HG03196 (cell line): Measurements from ENCODE around the gene WFIKKN1.

Source experiments
- ATAC-seq: cut with Tn5 transposase; IDR thresholded peaks from one replicate; pipeline ENCODE4 v1.9.1; 2021; ENCODE audit not compliant: unreplicated experiment

The WFIKKN1 gene

DNA sequence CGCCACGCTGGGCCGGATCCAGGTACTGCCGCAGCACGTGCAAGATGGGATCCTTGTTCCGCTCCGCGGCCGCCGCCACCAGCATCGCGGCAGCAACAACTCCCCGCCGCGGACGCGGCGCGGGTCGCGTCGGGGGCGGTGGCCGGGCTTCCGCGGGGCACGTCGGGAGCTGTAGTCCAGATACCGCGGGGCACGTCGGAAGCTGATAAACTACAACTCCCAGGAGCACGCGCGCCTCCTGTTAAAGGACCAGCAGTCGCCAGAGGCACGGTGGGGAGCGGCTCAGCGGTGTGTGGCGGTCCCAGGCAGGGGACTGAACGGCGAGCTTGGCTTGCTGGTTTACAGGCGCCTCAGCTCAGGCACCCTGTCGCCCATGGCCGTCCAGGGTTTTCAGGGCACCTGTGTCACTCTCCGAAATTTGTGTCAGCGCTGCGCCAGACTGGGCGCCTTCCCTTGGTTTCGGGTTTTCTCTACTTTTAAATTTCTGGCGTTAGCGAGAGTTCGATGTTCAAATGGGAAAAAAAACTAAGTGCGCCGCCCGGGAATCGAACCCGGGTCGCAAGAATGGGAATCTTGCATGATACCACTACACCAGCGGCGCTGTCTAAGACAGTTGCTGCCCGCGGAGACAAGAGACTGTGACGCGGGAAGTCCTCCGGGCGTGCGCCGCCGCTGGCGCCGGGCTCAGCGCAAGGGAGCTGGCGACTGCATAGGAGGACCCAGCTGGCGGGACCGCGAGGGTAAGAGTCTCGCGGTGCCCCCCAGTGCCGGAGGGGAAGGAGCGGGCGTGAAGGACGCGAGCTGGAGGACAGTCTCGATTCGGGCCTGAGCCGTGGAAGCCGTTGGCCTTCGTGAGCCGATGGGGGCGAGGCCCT, 5.7 kb downstream of the WFIKKN1 start, which contains the start of gene METTL26:
Gene METTL26, minus strand, starts transcription at position 100 of the 875 bp plus-strand sequence. Its CDS starts 15 bp downstream, at position 85.
- peak; percentile 62 for ATAC-seq

DNA sequence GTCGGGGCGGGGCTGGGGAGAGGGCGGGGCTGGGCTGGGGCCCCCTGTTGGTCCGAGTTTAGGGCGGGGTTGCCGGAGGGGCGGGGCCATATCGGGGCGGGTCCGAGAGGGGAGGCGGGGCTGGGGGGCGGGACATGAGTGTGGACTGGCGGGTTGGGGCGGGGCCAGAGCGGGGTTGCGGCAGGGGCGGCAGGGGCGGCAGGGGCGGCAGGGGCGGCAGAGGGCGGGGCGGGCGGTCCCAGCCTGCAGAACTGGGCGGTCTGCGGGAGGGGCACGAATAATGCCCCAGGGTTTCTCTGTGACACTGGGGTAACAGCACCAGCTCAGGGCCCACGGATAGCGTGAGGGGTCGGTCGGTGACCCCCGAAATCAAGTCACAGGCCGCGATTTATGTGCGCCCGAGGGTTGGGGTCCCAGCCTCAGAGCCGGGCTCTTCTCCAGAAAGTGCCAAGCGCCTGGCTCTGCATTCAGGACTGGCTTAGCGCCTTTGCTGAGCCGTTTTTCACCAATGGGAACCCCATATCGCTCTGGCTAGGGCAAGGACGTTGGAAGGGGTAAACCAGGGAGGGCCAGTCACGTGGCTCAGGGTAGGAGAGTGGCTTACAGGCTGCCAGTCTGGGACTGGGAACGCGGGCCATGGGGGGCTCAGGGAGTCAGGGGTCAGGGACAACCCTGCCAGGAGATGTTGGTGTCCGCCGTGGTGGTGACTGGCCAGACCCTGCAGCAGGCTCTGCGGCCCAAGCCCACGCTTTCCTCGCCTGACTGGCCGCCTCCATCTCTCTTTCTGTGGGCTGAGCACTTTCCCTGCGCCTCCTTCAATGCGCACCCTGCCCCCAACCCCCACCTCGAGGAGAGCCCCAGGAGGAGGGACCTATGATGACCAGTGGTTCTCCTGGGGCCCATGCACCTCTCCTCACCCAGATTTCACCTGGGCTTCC, 6.6 kb downstream of the WFIKKN1 start:
- no peak for ATAC-seq

DNA sequence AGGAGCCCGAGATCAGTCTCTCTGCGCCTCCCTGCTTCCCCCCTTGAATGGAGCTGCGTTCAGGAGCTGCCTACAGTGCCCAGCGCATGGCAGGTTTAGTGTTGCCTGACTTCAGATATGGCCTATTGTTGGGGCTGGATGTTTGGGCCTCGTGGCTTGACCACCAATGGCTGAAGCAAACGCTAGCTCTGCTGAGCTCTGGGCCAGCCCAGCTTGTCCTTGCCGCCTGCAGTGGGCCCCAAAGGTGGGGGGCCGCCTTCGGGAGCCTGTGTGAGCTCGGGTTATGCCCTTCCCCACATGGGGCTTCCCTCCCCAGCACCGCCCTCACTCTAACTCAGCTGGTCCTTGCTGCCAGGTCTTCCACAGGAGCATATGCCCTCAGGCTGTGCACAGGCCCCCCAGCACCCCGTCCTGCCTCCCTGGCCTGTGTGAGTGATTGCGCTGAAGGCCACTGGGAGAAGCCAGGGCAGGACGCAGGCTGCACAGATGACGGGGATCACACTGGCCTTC, 7.3 kb downstream of the WFIKKN1 start:
- no peak for ATAC-seq

DNA sequence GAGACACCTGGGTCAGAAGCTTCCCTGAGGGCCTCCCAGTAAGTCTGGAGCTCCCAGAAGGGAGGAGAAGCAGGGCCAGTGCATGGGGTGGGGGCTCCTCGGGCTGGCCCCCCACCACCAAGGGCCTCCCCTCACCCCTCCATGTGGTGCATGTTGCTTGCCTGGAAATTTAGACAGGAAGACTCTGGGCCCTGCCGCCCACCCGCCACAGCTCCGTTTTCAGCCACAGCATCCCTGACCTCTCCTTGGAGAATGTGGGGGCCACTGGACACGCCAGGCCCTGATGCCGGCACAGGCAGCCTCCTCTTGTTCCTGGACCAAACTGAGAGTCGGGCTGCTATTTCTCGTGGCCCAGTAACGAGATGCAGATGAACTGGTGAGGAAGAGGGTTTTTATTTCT, 8.1 kb downstream of the WFIKKN1 start:
- ATAC-seq: no peak

DNA sequence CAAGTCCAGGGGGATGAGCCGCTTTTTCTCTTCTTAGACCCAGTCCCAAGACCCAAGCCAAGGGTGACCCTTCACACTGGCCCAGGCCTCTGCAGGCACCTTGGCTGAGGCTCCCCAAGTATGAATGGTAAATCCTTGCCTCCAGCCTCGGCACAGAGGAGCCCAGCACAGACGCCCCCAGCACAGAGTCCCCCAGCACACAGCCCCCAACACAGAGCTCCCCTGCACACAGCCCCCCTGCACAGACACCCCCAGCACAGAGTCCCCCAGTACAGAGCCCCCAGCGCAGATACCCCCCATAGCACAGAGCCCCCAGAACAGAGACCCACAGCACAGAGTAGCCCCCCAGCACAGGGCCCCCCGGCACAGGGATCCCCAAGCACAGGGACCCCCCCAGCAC, 9.8 kb downstream of the WFIKKN1 start:
- ATAC-seq: no peak

DNA sequence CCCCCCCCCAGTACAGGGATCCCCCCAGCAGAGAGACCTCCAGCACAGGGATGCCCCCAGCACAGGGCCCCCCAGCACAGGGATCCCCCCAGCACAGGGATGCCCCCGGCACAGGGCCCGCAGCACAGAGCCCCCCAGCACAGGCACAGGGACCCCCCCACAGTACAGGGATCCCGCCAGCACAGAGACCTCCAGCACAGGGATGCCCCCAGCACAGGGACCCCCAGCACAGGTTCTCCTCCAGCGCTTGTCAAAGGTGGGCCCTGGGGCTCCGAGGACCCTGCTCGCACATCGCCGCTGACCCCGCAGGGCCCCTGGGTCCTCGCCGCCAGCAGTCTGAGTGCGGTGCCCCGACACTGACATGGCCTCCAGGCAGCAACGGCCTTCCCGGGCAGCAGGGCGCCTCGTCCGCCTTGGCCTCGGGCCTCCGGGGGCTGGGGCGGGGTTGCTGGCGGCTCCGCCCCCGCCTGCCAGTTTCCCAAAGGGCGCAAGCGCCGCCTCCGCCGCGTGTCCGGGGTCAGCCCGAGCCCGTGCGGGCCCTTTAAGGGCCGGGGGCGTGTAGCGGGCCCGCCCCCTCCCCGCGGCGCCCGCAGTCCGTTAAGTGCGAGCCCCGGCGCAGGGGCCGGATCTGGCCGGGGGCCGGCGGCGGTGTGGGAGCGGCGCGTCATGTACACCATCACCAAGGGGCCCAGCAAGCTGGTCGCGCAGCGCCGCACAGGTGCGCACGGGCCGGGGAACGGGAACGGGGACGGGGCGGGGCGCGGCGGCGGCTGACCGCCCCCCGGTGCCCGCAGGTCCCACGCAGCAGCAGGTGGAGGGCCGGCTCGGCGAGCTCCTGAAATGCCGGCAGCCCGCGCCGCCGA, 10.8 kb downstream of the WFIKKN1 start, which contains the start of gene MCRIP2:
Gene MCRIP2, plus strand, starts transcription at position 503 of the 863 bp plus-strand sequence. Its CDS starts 164 bp downstream, at position 667.
- peak; percentile 41 for ATAC-seq

DNA sequence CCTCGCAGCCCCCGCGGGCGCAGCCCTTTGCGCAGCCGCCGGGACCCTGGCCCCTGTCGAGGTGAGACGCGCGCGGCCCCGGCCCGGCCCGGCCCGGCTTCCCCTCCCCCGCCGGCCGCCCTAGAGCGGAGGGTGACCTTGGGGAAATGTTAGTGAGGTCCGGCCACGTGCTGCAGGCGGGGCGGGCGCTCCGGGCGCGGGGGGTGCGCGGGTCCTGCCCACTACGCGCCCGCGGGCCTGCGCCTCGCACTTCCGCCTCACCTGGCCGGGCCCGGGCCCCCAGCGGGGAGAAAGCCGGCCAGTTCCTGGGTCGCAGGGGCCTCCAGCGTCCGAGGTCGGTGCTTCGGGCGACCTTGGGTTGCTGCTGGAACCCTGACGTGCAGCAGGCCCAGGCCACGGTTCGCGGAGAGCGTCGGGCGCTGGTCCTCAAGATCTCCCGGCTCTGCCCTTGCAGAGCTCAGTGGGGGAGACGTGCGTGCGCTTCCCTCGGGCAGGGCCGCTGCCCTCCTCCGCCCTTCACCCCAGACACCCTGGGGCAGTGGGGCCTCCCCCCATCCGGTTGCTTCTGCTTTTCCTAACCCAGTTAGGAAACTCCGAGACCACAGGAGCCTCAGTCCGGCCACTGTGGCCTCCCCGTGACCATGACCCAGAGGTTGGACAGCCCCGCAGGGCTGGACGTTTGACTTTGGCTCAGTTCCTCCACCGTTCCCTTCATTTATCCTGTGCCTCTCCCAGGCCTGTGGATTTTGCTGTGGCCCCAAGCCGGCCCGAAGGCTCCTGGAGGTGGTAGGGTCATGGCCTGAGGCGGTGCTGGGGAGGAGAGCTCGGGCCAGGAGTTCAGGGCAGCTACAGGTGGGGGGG, 11.6 kb downstream of the WFIKKN1 start:
- no peak for ATAC-seq

DNA sequence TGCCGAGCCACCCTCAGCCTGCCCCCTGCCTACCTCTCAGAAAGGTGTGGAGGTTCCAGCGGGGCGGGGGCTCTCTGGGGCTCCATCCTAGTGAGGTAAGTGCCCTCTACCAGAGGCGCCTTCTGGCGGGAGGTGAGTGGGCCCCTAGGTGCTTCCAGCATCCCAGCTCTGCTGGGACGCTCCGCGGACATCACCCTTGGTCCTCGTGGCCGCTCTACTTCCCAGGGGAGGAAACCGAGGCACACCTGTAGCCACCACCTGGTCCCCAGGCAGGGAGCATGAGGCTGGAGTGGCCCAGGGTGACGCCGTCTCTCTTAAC, 12.2 kb downstream of the WFIKKN1 start:
- ATAC-seq: no peak

DNA sequence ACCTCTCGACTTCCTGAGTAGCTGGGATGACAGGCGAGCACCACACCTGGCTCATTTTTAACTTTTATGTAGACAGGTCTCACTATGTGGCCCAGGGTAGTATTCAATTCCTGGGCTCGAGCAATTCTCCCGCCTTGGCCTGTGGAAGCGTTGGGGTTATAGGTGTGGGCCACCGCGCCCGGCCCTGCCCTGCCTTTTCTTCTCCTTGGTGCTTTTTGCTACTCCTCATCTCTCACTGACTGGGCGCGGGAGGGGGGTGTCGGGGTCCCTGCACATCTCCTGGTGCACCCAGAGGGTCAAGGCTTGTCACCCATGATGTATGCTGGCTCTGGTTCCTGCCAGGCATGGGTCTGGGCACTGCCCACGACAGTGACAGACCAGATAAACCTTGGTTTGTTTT, 13.8 kb downstream of the WFIKKN1 start:
- no peak for ATAC-seq

DNA sequence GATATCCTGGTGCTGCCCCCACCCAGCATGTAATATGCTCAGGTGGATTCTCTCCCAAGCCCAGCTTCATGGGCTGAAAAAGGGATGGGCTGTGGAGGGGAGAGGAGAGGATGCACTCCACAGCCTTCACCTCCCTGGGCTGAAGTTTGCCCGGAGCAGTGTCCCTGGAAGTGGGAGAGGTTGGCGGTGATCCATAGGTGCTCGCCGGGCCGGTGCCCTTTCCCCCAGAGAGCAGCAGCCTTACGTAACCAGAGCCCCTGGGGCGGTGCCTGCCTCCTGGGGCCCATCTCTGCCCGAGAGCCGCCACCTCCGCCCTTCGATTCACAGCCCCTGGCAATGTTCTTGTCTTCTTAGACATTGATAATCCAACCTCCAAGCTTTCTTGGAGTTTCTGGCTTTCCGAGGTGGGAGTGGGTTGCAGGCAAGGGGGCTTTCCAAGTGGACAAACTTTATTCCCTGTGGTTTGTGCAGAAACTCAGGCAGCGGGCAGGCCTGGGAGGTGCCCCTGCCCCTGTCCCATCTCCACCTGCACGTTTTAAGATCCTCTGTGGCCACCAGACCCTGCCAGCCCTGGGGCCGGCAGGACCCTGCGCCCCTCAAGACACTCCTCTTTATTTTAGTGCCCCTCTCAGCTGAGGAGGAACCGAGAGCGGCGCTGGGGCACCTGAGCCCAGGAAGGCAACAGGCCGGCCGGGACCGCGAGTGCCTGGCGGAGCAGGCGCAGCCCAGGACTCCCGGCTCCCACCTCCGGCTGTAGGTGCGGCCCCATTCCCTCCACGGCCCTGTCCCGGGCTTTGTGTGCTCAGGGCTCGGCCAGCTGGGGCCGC, 15.3 kb downstream of the WFIKKN1 start:
- no peak for ATAC-seq

DNA sequence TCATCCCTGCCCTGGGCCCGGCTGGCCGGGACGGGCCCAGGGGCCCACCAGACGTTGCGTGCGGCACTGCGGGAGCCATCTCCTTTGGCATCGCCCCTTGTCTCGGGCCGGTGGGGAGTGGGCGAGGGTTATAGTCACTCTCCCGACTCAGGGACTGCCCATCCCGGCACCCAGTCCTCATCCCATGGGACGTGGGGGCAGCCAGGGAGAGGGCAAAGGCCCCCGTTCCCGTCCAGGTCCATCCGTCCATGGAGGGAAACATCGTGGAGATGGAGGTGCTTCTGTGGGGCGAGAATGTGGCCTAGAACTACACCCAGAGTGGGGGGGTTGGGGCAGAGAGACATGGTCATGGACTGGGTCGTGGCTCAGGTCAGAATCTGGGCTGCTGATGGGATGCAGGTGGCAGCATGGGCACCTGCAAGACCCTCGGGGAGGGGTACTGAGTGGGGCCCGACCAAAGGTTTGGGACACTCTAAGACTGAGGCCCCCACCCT, 15.9 kb downstream of the WFIKKN1 start:
- ATAC-seq: no peak

DNA sequence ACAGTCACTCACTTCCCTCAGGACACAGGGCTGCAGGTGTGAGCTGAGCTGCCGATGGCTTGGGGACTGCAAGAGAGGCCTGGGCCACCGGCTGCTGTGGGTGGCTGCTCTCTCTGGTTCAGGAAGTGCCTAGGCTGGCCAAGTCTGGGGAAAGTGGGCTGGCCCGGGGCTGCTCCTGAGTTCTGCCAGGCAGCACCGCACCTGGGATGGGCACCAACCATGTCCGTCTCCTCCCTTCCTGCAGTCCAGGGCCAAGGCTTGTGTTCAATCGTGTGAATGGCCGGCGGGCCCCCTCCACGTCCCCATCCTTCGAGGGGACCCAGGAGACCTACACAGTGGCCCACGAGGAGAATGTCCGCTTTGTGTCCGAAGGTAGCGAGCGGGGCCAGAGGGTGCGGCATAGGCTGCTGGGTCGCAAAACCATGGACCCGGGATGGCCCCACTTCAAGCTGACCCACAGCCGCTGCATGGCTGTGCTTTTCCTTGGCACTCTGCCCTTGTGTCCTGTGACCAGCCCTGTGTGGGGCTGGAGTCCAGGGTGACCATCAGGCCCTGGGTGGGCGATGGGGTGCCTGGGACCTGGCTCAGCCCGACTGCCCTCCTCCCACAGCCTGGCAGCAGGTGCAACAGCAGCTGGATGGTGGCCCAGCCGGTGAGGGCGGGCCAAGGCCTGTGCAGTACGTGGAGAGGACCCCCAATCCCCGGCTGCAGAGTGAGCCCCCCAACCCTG, 16.6 kb downstream of the WFIKKN1 start:
- no peak for ATAC-seq

DNA sequence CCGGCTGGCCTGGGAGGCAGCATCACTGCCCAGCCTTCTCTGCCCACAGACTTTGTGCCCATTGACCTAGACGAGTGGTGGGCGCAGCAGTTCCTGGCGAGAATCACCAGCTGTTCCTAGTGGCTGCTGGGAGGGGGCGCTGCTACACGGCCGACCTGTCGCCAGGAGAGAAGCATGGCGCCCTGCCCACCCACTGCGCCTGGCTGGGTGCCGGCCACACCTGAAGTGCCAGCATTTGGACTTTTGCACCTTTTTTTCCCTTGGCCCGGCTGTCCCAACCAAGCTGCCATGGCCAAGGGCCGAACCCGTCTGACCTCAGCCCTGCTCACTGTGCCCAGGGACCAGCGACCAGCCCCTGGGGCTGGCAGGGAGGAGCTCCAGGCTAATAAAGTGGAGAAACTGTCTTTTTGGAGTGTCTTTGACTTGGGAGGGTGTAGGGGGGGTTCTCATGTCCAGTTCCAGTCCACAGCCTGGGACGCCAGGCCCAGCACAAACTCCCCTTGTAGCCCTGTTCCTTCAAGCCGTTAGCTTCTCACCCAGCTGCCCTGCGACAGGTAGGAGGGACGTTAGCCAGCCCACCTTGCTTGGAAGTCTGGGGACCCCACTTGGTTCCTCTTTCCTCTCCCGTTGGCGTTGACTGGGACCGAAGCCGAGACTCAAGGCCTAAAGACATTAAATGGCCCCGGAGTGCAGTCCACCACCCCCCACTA, 17.4 kb downstream of the WFIKKN1 start:
- ATAC-seq: no peak

DNA sequence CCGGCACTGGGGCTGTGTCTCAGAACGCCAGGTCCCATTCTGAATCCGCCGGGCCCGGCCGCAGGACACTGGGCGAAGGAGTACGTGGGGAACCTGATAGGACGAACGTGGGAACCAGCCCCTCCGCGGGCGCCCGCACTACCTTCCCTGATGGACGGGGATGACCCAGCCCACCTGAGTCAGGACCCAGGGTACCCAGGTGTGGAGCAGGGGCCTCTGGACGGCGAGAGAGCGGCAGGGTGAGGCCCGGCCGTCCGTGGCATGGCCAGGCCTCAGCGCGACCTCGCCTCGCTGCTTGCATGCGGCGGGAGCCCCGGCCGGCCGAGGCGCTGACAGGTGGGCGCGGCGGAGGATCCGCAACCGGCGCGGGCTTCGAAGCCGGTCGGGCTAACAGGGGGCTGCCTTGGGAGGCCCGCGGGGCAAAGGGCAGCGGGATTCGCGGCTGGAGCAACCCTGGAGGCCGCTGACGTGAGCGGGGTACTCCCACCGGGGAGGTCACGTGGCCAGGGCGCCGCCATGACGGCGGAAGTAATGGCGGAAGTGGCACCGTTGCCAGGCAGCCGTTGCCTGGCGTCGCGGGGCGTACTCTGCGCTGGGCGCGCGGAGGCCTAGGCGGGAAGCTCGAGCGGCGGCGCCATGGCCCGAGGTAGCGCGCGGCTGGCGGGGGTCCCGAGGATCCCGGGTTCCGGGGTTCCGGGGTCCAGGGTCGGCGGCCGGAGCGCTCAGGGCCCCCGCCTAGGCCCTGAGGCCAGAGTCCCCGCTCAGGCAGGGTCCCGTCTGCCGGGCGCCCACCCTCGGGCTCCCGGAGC, 18.2 kb downstream of the WFIKKN1 start, which contains the start of gene WDR90:
Gene WDR90, plus strand, starts transcription at position 585 of the 809 bp plus-strand sequence. Its CDS starts 52 bp downstream, at position 637.
- peak; percentile 58 for ATAC-seq

DNA sequence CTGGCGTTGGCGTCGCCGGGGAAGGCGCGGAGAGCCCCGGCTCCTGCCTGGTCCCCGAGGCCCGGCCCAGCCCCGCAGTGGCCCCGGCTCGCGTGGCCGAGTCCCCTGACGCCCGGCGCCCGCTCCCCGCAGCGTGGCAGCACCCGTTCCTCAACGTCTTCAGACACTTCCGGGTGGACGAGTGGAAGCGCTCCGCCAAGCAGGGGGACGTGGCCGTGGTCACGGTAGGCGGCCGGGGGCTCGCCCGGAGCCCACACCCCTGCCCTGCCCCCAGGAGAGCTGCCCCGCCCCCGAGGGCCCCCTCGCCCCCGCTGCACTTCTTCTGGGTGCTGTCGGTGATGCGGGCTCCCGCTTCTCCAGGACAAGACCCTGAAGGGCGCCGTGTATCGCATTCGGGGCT, 18.8 kb downstream of the WFIKKN1 start:
- ATAC-seq: no peak

DNA sequence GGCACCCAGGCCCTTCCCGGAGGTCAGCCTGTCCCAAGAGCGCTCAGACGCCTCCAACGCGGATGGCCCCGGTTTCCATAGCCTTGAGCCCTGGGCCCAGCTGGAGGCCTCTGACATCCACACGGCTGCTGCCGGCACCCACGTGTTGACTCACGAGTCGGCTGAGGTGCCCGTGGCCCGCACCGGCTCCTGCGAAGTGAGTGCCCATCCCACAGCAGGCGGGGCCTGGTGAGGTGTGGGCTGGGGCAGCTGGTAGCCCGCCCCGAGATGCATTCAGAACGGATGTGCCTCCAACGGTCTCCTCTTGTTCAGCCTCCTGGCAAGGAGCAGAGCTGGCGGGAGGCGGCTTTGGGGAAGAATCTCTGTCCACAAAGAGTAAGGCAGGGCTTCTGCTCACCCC, 21.1 kb downstream of the WFIKKN1 start:
- ATAC-seq: no peak
